ENCODE data around the gene ALDH1L1.

ALDH1L1 gene

GRCh38 chr3:126110431-126111125 lies 69.8 kb downstream of the ALDH1L1 start:
- TF ChIP-seq POLR2A (IDR thresholded peaks at IDR 0.05; ENCODE audit: low read length) = no peak
- TF ChIP-seq GATA1 (IDR thresholded peaks at IDR 0.05; ENCODE audit: low read depth, low read length) = no peak
- no peak for DNase-seq

GRCh38 chr3:126109880-126110235 lies 70.5 kb downstream of the ALDH1L1 start:
- no peak for TF ChIP-seq GATA1 (IDR thresholded peaks at IDR 0.05; ENCODE audit: low read depth, low read length)
- no peak for TF ChIP-seq POLR2A (IDR thresholded peaks at IDR 0.05; ENCODE audit: low read length)
- no peak for DNase-seq

DNA sequence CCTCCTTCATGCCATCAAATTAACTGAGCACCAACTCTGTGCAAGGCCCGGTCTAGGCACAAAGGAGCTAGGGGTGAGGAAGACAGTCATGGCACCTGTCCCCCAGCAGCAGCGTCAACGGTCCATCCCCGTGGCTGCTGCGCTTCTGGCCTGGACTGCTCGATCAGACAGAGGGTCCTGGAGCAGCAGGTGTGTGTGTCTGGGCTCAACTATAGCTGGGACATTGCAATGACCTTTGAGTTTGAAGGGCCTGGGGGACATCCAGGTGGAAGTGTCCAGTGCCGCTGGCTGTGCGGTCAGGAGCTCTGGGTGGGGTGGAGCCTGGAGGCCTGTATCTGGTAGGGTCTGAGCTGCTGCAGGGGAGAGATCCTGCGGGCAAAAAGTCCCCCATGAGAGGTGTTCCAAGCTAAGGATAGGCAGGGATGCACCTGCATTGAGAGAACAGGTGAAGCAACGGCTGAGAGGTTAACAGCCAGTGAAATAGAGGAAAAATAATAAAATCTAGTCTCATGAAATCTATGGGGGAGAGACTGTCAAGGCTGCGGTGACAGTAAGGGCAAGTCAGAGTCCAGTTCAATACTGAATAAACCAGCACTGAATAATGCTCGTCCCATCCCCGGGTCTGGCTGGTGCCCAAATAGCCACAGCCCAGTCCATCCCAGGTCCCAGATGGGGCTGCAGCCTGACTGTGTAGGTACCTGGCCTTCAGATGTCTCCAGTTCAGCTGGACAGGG lies 71.1 kb downstream of the ALDH1L1 start:
- TF ChIP-seq GATA1 (IDR thresholded peaks at IDR 0.05; ENCODE audit: low read depth, low read length) = no peak
- no peak for TF ChIP-seq POLR2A (IDR thresholded peaks at IDR 0.05; ENCODE audit: low read length)
- no peak for DNase-seq

DNA sequence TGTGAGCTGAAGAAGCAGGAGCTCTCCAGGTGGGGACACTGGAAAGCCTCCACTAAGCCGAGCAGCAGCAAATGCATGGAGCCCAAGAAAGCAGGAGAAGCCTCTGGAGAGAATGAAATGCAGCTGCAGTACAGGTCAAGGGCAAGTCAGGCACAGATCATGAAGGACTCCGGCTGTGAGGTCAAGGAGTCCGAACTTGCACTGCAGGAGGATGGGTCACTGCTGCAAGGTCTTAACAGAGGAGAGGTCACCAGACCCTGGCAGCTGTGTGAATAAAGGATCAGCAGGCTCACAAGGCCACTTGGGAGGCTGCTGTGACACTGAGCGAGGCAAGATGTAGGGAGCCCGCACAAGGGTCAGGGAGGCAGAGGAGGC lies 71.7 kb downstream of the ALDH1L1 start:
- DNase-seq = no peak
- no peak for TF ChIP-seq GATA1 (IDR thresholded peaks at IDR 0.05; ENCODE audit: low read depth, low read length)
- no peak for TF ChIP-seq POLR2A (IDR thresholded peaks at IDR 0.05; ENCODE audit: low read length)

DNA sequence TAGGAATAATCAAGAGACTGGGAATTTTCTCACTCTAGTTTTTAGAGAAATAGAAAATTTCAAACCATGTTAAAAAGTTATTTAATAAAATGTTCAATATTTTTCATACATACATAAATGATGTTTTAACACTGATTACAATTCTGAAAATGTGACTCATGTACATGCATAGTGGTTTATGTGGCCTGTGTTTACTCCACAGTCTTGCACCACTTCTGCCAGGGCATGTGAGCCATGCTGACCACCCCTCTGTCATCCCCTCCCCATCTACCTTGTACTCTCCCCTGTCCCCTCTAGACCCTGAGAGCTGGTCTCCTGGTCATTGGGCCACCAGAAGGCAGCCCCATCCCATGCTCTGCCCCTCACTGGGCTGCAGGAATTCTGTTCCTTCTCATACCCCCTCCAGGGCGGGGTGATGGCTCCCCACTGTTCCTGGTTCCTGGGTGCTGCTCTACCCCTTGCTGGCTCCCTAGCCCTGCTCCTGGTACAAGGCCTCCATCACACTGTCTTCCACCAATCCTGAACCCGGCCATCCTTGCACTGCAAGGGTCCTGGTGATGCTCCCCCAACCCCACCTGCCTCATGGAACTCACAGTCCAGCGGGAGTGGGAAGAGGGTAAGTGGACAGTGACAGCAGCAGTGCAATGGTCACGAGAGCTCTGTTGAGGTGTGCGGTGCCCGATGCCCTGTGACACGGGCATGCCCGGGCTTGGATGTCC lies 72.3 kb downstream of the ALDH1L1 start:
- TF ChIP-seq GATA1 (IDR thresholded peaks at IDR 0.05; ENCODE audit: low read depth, low read length) (no peak), POLR2A (IDR thresholded peaks at IDR 0.05; ENCODE audit: low read length) (no peak)
- DNase-seq = no peak

DNA sequence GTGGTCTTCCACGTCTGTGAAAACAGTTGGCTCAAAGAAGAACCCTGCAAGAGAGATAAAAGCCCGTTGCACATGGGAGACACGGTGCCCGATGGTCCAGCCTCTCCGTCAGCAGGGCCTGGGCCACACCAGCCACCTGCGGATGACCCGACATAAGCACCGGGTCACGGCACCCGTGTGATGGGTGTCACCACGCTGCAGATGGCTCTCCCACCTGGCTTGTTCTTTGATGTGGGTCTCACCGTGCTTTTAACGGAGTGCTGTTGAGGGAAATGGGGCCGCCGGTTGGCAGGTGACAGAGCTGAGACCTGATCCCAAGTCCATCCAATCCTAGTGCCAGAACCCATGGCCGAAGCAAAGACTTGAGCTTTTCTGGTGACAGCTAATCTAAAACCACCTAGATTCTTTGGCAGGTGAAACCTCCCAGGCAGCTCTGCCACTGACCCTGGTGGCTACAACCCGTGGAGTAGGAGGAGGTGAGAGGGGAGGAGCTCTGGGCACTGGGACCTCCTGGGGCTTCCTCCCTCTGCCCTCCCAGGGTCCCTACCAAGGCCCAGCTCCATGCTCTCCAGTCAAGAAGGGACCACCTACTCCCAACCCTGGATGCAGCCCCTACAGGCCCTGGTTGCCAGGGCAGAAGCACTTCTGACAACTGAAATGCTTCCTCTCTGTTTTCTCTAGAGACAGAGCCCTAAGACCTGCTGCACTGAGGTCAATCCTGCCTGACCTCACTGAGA lies 73.0 kb downstream of the ALDH1L1 start:
- no peak for DNase-seq
- no peak for TF ChIP-seq POLR2A (IDR thresholded peaks at IDR 0.05; ENCODE audit: low read length)
- TF ChIP-seq GATA1 (IDR thresholded peaks at IDR 0.05; ENCODE audit: low read depth, low read length) = no peak

DNA sequence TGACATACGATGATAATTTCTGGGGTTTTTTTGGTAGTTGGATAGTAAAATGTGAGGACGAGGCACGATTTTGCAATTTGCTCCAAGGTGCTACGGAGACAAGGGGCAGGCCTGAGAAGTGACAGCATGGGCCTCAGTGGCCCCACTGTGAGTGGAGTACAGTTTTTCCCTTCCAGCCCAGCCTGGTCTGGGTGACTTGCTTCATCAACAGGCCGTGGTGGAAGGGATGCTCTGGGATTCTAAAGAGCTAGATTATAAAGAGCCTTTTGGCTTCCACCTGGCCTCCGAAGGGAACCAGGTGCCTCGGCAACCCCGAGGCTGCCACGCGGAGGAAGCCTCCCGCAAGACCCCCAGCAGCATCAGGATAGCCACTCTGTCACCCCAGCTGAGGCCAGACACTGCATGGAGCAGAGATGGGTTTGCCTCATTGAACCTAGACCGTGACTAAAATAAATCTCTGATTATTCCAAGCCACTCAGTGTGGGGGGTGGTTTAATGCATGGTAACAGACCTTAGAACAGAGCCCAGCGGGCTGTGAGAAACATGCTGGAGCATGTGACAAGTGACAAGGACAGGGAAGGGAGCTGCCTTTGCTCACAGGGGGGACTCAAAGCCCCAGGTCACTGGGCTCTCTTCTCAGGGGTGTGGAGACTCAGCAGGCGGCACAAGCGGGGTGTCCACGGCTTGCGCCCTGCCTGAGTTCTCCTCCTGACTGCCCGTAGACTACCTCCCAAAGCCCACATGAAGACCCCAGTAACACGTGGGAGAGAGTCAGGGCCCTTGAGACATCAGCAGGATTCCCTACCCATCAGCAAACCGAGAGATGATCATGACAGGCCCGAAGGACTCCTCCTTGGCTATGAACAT lies 73.8 kb downstream of the ALDH1L1 start:
- DNase-seq = no peak
- no peak for TF ChIP-seq GATA1 (IDR thresholded peaks at IDR 0.05; ENCODE audit: low read depth, low read length)
- TF ChIP-seq POLR2A (IDR thresholded peaks at IDR 0.05; ENCODE audit: low read length) = no peak

GRCh38 chr3:126105691-126106187 lies 74.6 kb downstream of the ALDH1L1 start:
- DNase-seq = no peak

DNA sequence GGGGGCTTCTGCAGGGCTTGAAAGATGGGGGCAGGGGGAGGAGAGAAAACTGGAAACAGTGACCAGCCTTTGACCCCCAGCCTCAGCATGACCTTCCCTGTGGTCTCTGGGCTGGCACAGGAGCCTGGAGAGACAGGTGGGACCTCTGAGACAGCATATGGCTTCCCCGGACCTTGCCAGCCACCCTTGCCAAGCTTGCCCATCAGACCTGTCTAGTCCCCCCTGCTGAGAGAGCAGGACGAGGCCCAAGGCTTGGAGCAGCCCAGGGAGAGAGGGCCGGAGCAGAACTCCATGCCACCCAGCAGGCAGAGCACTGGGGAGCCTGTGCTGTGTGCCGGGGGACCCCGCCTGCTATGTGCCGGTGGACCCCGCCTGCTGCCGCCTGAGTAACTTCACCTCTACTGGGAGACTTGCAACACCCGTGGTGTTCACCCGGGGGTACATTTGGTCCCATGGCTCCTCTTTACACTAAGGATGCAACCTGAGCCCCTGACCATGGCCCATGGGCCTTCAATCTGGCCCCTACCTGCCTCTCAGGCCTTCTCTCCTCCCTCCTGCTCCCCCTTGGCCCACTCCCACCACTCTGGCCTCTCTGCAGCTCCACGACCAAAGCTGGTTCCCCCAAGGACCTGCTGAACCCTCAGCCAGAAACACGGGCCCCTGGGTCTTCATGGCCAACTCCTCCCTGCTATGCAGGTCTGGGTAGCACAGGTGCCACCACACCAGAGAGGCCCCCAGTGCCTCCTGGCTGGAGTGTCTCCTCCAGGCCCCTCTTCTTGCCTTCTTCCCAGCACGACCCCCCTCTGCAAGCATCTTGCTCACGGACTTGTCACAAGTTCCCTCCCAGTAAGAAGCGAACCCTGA lies 75.4 kb downstream of the ALDH1L1 start:
- DNase-seq = no peak
- TF ChIP-seq GATA1 (IDR thresholded peaks at IDR 0.05; ENCODE audit: low read depth, low read length) (no peak), POLR2A (IDR thresholded peaks at IDR 0.05; ENCODE audit: low read length) (no peak)

More at GRCh38 chr3:126105691-126106187, 74.6 kb downstream of the ALDH1L1 start:
- TF ChIP-seq POLR2A (IDR thresholded peaks at IDR 0.05; ENCODE audit: low read length) (no peak), GATA1 (IDR thresholded peaks at IDR 0.05; ENCODE audit: low read depth, low read length) (no peak)

DNA sequence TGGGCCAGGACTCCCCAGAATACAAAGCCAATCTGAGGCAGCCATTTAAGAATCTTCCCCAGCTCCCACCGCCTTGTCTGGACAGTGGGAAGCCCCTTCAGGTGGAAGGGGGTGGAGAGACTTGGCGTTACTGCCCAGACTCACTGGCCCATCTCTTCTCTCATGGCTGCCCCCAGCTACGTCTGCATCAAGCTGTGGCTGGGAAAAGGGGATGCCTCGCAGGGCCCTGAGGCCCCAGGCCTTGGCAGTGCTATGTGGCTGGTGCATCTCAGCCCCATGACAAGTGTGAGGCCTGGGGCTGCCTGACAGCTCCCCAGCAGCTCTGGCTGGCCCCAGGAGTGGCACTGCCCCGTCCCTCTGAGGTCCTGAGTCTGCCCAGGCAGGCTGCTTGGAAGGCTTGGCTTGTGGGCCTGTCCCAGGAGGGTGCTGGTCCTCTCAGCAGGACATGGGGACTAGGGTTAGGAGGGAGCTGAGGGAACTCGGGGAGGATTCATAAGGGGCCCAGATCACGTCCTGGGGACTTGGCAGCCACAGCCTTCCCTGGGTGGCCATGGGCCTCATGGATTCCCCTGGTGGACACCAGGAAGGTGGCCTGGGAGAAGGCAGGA lies 76.3 kb downstream of the ALDH1L1 start:
- TF ChIP-seq GATA1 (IDR thresholded peaks at IDR 0.05; ENCODE audit: low read depth, low read length) = no peak
- TF ChIP-seq POLR2A (IDR thresholded peaks at IDR 0.05; ENCODE audit: low read length) = no peak
- no peak for DNase-seq

DNA sequence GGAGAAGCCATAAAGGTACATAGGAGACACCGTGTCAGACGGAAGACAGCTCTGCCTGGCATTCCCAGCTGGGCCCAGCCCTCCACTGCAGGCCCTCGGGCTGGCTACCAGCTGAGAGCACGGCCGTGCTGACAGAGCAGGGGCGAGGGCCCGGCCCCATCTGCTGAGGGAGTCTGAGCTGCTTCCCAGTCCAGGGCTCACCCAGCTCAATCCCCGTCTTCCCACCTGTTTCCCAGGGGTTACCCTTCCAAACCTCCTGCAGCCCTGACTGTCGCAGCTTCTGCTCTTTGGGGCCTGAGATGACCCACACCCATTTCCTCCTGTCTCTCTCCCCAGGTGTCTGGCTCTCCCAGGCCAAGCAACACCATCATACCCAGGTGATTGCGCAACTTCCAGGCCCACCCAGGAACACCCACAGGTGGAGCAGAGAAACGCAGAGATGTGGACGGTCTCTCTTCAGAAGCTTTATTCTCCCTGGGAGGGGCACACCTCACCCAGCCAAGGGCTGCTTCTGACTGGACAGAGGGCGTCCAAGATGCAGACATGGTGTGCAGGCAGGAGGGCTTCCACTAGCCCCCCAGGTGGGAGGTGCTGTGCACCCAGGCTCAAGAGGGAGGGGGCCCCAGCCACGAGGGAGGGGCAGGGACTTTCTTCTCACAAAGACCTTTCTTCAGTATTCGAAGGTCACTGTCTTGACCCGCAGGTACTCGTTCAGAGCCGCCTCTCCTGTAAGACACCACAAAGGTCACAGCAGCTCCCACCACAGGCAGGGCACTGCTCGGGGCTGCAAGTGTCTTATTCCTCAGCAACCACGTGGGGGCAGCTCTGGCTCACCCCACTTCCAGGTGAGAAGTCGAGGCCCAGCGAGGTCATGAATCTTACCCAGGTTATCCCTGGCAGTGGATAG lies 77.0 kb downstream of the ALDH1L1 start:
- peak in 1 of 2 experiments; percentile 6 for DNase-seq
- no peak for TF ChIP-seq POLR2A (IDR thresholded peaks at IDR 0.05; ENCODE audit: low read length)
- TF ChIP-seq GATA1 (IDR thresholded peaks at IDR 0.05; ENCODE audit: low read depth, low read length) = no peak

Measured in erythroblast (primary cell).